ENCODE results near the gene SPOCK1. TPM values are rescaled to one million over a fixed set of nuclear protein-coding genes. Genes with fewer than 3 reads are reported as not detected.

SPOCK1 gene
- total RNA-seq, 1 experiment from 2014 or later = 9.8 TPM

- DNase-seq (peak; percentile 40), ATAC-seq (peak; percentile 94)
- Histone ChIP-seq H3K9ac (ENCODE audit: low read length) (no peak overlapping the region), H3K4me1 (ENCODE audit: insufficient read depth, low read length) (peaks cover 14% of the 10 kb centered on the region), H3K4me2 (ENCODE audit: low read length) (peak overlapping the region; percentile 8), H4K20me1 (ENCODE audit: low read length) (no peaks in the 10 kb centered on the region), H3F3A (ENCODE audit: low read length, unreplicated experiment) (no peaks in the 10 kb centered on the region), H3K4me3 (ENCODE audit: low read length) (no peak overlapping the region), H3K79me2 (ENCODE audit: low read length) (no peaks in the 10 kb centered on the region), H3K36me3 (ENCODE audit: low read depth, low read length) (no peaks in the 10 kb centered on the region), H3K27me3 (ENCODE audit: low read length) (no peaks in the 10 kb centered on the region), H3K27ac (ENCODE audit: low read length) (no peak overlapping the region), H2AFZ (ENCODE audit: low read length) (no peak overlapping the region), H3K9me2 (replicated peaks; ENCODE audit: low read length) (no peaks in the 10 kb centered on the region), H3K9me3 (ENCODE audit: low read length) (no peaks in the 10 kb centered on the region)
- no TSS peak for BruUV-seq (replicated peaks)
- TF ChIP-seq EZH2 (IDR thresholded peaks at IDR 0.05; ENCODE audit: low read length, unreplicated experiment) (no peak), EZH2phosphoT487 (IDR thresholded peaks at IDR 0.05; ENCODE audit: borderline replicate concordance, low read length) (no peak), CTCF (conservative IDR thresholded peaks at IDR 0.05; ENCODE audit: low read depth, low read length) (no peak)
- intact Hi-C loops (cut with micrococcal nuclease) = no loop called here
- ChIA-PET POLR2A (ENCODE audit: unreplicated experiment) (no interaction called here), CTCF (no interaction called here)
Measured at GRCh38 chr5:137114529-137114928, 384.6 kb downstream of the SPOCK1 start.

- Histone ChIP-seq H3K9ac (ENCODE audit: low read length) (no peak overlapping the region), H3K27ac (ENCODE audit: low read length) (no peak overlapping the region), H3K9me3 (ENCODE audit: low read length) (no peaks in the 10 kb centered on the region), H3K4me1 (ENCODE audit: insufficient read depth, low read length) (peaks cover 14% of the 10 kb centered on the region), H3K9me2 (replicated peaks; ENCODE audit: low read length) (no peaks in the 10 kb centered on the region), H3K79me2 (ENCODE audit: low read length) (no peaks in the 10 kb centered on the region), H4K20me1 (ENCODE audit: low read length) (no peaks in the 10 kb centered on the region), H2AFZ (ENCODE audit: low read length) (no peak overlapping the region), H3K4me3 (ENCODE audit: low read length) (no peak overlapping the region), H3K27me3 (ENCODE audit: low read length) (no peaks in the 10 kb centered on the region), H3F3A (ENCODE audit: low read length, unreplicated experiment) (no peaks in the 10 kb centered on the region), H3K36me3 (ENCODE audit: low read depth, low read length) (no peaks in the 10 kb centered on the region), H3K4me2 (ENCODE audit: low read length) (0 out of 2 replicates have a peak overlapping the region, but pooled peaks have one; percentile 8)
- TF ChIP-seq EZH2phosphoT487 (IDR thresholded peaks at IDR 0.05; ENCODE audit: borderline replicate concordance, low read length) = no peak
- no peak for TF ChIP-seq EZH2 (IDR thresholded peaks at IDR 0.05; ENCODE audit: low read length, unreplicated experiment)
- TF ChIP-seq CTCF (conservative IDR thresholded peaks at IDR 0.05; ENCODE audit: low read depth, low read length) = no peak
- no TSS peak for BruUV-seq (replicated peaks)
- ChIA-PET CTCF (no interaction called here), POLR2A (ENCODE audit: unreplicated experiment) (no interaction called here)
- DNase-seq (no peak), ATAC-seq (no peak)
- intact Hi-C loops (cut with micrococcal nuclease) = no loop called here
Measured at GRCh38 chr5:137113939-137114338, 385.2 kb downstream of the SPOCK1 start.

GRCh38 chr5:137113161-137113560, 386.0 kb downstream of the SPOCK1 start:
- H3K79me2 ChIP-seq (ENCODE audit: low read length) = no peaks in the 10 kb centered on the region
- H2AFZ ChIP-seq (ENCODE audit: low read length) = no peak overlapping the region
- POLR2A ChIA-PET (ENCODE audit: unreplicated experiment) = no interaction called here
- no peaks in the 10 kb centered on the region for H3F3A ChIP-seq (ENCODE audit: low read length, unreplicated experiment)
- H4K20me1 ChIP-seq (ENCODE audit: low read length) = no peaks in the 10 kb centered on the region
- H3K4me3 ChIP-seq (ENCODE audit: low read length) = no peak overlapping the region
- no peak overlapping the region for H3K9ac ChIP-seq (ENCODE audit: low read length)
- CTCF ChIA-PET = no interaction called here
- intact Hi-C loops (cut with micrococcal nuclease) = no loop called here
- DNase-seq (no peak), ATAC-seq (no peak)
- no peaks in the 10 kb centered on the region for H3K27me3 ChIP-seq (ENCODE audit: low read length)
- TF ChIP-seq CTCF (conservative IDR thresholded peaks at IDR 0.05; ENCODE audit: low read depth, low read length) (no peak), EZH2 (IDR thresholded peaks at IDR 0.05; ENCODE audit: low read length, unreplicated experiment) (no peak), EZH2phosphoT487 (IDR thresholded peaks at IDR 0.05; ENCODE audit: borderline replicate concordance, low read length) (no peak)
- peaks cover 14% of the 10 kb centered on the region for H3K4me1 ChIP-seq (ENCODE audit: insufficient read depth, low read length)
- H3K4me2 ChIP-seq (ENCODE audit: low read length) = no peak overlapping the region
- BruUV-seq (replicated peaks) = no TSS peak
- no peaks in the 10 kb centered on the region for H3K36me3 ChIP-seq (ENCODE audit: low read depth, low read length)
- no peaks in the 10 kb centered on the region for H3K9me2 ChIP-seq (replicated peaks; ENCODE audit: low read length)
- no peaks in the 10 kb centered on the region for H3K9me3 ChIP-seq (ENCODE audit: low read length)
- no peak overlapping the region for H3K27ac ChIP-seq (ENCODE audit: low read length)
